DMS153 treated with DMSO at 0.1 percent for 48 hours (cell line): ENCODE data around the gene SH3RF2.
"Not testable (repeated sequence)": the region's sequence is repeated elsewhere in the genome, so short reads cannot be mapped to it uniquely, and the experiment has no call there.

Source experiments
- DNase-seq: peaks from one replicate; lab custom pipeline; 2025; ENCODE audit not compliant: unreplicated experiment; lab: John Stamatoyannopoulos, UW

Gene SH3RF2

GRCh38 chr5:145978708-145979107 lies 42.3 kb downstream of the SH3RF2 start:
- no peak for DNase-seq

- DNase-seq, result no peak
These were observed 43.2 kb downstream of the SH3RF2 start for GRCh38 chr5:145979270-145980223.

GRCh38 chr5:145980259-145980658 lies 43.9 kb downstream of the SH3RF2 start:
- no peak for DNase-seq

GRCh38 chr5:145980718-145981117 lies 44.3 kb downstream of the SH3RF2 start:
- no peak for DNase-seq

GRCh38 chr5:145981589-145982571 lies 45.5 kb downstream of the SH3RF2 start:
- no peak for DNase-seq

- DNase-seq, result no peak
These were observed 46.4 kb downstream of the SH3RF2 start for GRCh38 chr5:145982572-145983318.

- no peak for DNase-seq
These were observed 47.1 kb downstream of the SH3RF2 start for GRCh38 chr5:145983446-145983845.

- no peak for DNase-seq
These were observed 47.7 kb downstream of the SH3RF2 start for GRCh38 chr5:145984072-145984471.

GRCh38 chr5:145987856-145988255 lies 51.5 kb downstream of the SH3RF2 start:
- no peak for DNase-seq

- no peak for DNase-seq
These were observed 52.6 kb downstream of the SH3RF2 start for GRCh38 chr5:145988993-145989392.

- DNase-seq, result no peak
These were observed 53.0 kb downstream of the SH3RF2 start for GRCh38 chr5:145989428-145989827.

- DNase-seq, result no peak
These were observed 53.8 kb downstream of the SH3RF2 start for GRCh38 chr5:145990170-145990569.

- DNase-seq, result no peak
These were observed 54.7 kb downstream of the SH3RF2 start for GRCh38 chr5:145991044-145991575.

- DNase-seq, result not testable (repeated sequence)
These were observed 57.2 kb downstream of the SH3RF2 start for GRCh38 chr5:145993538-145993937.

GRCh38 chr5:145996135-145996534 lies 59.8 kb downstream of the SH3RF2 start:
- DNase-seq, result no peak

GRCh38 chr5:145999208-145999607 lies 62.8 kb downstream of the SH3RF2 start:
- no peak for DNase-seq

GRCh38 chr5:146000072-146000471 lies 63.7 kb downstream of the SH3RF2 start:
- DNase-seq, result no peak

- DNase-seq, result no peak
These were observed 65.3 kb downstream of the SH3RF2 start for GRCh38 chr5:146001544-146002190.

GRCh38 chr5:146002491-146002890 lies 66.1 kb downstream of the SH3RF2 start:
- DNase-seq, result no peak

GRCh38 chr5:146003852-146004251 lies 67.5 kb downstream of the SH3RF2 start:
- no peak for DNase-seq
